Measurements from ENCODE around the gene ARPC5L. TPM values are rescaled to one million over a fixed set of nuclear protein-coding genes. Genes with fewer than 3 reads are reported as not detected.

ARPC5L gene
- total RNA-seq, 2 donors from 2014 or later: 14.5 to 21.8 TPM

- H3K27ac ChIP-seq: no peak overlapping the region
- ATAC-seq: no peak
- intact Hi-C loops (cut with DNase I): no loop called here
These were observed 15.0 kb upstream of the ARPC5L start for GRCh38 chr9:124846969-124847368.

GRCh38 chr9:124849801-124850200 is 12.1 kb upstream of the ARPC5L start:
- Histone ChIP-seq H3K4me1 (peaks cover 14% of the 10 kb centered on the region), H3K27me3 (no peaks in the 10 kb centered on the region), H3K27ac (no peak overlapping the region), H3K9me3 (no peaks in the 10 kb centered on the region), H3K4me3 (no peak overlapping the region), H3K36me3 (replicated peaks in 1 of 2; ENCODE audit: insufficient read depth in 1 of 2, low read depth in 2 of 2) (no peaks in the 10 kb centered on the region)
- no peak for ATAC-seq
- no peak for DNase-seq
- 41 to 51% methylated on average over 6 to 10 of the region's 10 CpGs for WGBS, 2 donors
- intact Hi-C loops (cut with DNase I): loop anchor here (10.0 kb wide), 1 partner anchor 295 kb away; the partner anchor contains the start of gene SCAI
- TF ChIP-seq POLR2A (IDR thresholded peaks at IDR 0.05) (no peak), CTCF (IDR thresholded peaks at IDR 0.05) (no peak)

More at GRCh38 chr9:124846969-124847368, 15.0 kb upstream of the ARPC5L start:
- H3K9me3 ChIP-seq: no peaks in the 10 kb centered on the region
- TF ChIP-seq POLR2A (IDR thresholded peaks at IDR 0.05): no peak
- DNase-seq: no peak
- H3K4me3 ChIP-seq: no peak overlapping the region
- 87 to 92% methylated on average over 6 of the region's 6 CpGs for WGBS, 2 donors
- no peaks in the 10 kb centered on the region for H3K27me3 ChIP-seq
- H3K4me1 ChIP-seq: no peaks in the 10 kb centered on the region
- no peaks in the 10 kb centered on the region for H3K36me3 ChIP-seq (replicated peaks in 1 of 2; ENCODE audit: insufficient read depth in 1 of 2, low read depth in 2 of 2)

- no peaks in the 10 kb centered on the region for H3K9me3 ChIP-seq
- H3K4me1 ChIP-seq: peaks cover 14% of the 10 kb centered on the region
- no peaks in the 10 kb centered on the region for H3K27me3 ChIP-seq
- peaks cover 0 to 5% of the 10 kb centered on the region in 2 donors for H3K36me3 ChIP-seq (replicated peaks in 1 of 2; ENCODE audit: insufficient read depth in 1 of 2, low read depth in 2 of 2)
- no peak overlapping the region for H3K4me3 ChIP-seq
- no peak overlapping the region for H3K27ac ChIP-seq
- 59 to 100% methylated on average over 1 to 13 of the region's 13 CpGs for WGBS, 2 donors
- ATAC-seq (no peak), DNase-seq (no peak)
- TF ChIP-seq CTCF (IDR thresholded peaks at IDR 0.05) (no peak), POLR2A (IDR thresholded peaks at IDR 0.05) (no peak)
- intact Hi-C loops (cut with DNase I): loop anchor here (10.0 kb wide), 1 partner anchor 293 kb away; the partner anchor contains the start of gene SCAI
These were observed 9.7 kb upstream of the ARPC5L start for GRCh38 chr9:124852121-124852828.

- TF ChIP-seq POLR2A (IDR thresholded peaks at IDR 0.05) (no peak), CTCF (IDR thresholded peaks at IDR 0.05) (peak; percentile 96 to 99 (median 98))
- ATAC-seq: peak; percentile 89
- Histone ChIP-seq H3K4me1 (peaks cover 14% of the 10 kb centered on the region), H3K27ac (no peak within 1 kb of the TSS), H3K9me3 (no peaks in the 10 kb centered on the region), H3K36me3 (replicated peaks in 1 of 2; ENCODE audit: insufficient read depth in 1 of 2, low read depth in 2 of 2) (peaks cover 5 to 10% of the 10 kb centered on the region in 2 donors), H3K27me3 (no peaks in the 10 kb centered on the region), H3K4me3 (peak within 1 kb of the TSS in 1 of 2 donors; percentile 9)
- WGBS, 2 donors: 1 to 7% methylated on average over 5 to 51 of the region's 51 CpGs
- peak; percentile 75 to 83 (median 76) for DNase-seq
- intact Hi-C loops (cut with DNase I): loop anchor here (10.0 kb wide), 1 partner anchor 292 kb away; the partner anchor contains the start of gene SCAI
These were observed 8.9 kb upstream of the ARPC5L start, which contains the start of gene WDR38 for GRCh38 chr9:124852829-124853531. Gene WDR38, plus strand, starts transcription at chr9:124853460. Its CDS starts 72 bp downstream, at chr9:124853532.

GRCh38 chr9:124853605-124854143 is 8.3 kb upstream of the ARPC5L start:
- intact Hi-C loops (cut with DNase I): loop anchor here (2.0 to 10.0 kb wide), 2 partner anchors 81 to 291 kb away; partner anchors contain the start of gene SCAI
- no peaks in the 10 kb centered on the region for H3K27me3 ChIP-seq
- DNase-seq (no peak), ATAC-seq (no peak)
- TF ChIP-seq POLR2A (IDR thresholded peaks at IDR 0.05) (no peak), CTCF (IDR thresholded peaks at IDR 0.05) (no peak)
- peaks cover 12 to 14% of the 10 kb centered on the region in 2 donors for H3K36me3 ChIP-seq (replicated peaks in 1 of 2; ENCODE audit: insufficient read depth in 1 of 2, low read depth in 2 of 2)
- WGBS, 2 donors: 52 to 66% methylated on average over 10 to 11 of the region's 11 CpGs
- H3K9me3 ChIP-seq: no peaks in the 10 kb centered on the region
- H3K27ac ChIP-seq: no peak overlapping the region
- H3K4me3 ChIP-seq: peak overlapping the region in 1 of 2 donors; percentile 9
- H3K4me1 ChIP-seq: peaks cover 21% of the 10 kb centered on the region
